AG09309 (cell line): ENCODE data around the gene SATB2.
A peak's percentile ranks its signal among the peaks of the same experiment; 100 is the strongest.

ENCODE experiments used
- DNase-seq: peaks from one replicate; pipeline ENCODE4 v3.0.0-alpha.2; 2010; ENCODE audit warnings: low read depth
- H3K4me3 ChIP-seq: 2 replicates; pipeline ENCODE4 v1.5.1; 2011; ENCODE audit warnings: mild to moderate bottlenecking, low read depth, low read length, moderate library complexity; ENCODE audit not compliant: control insufficient read depth
- TF ChIP-seq, protein P1 (sequence below): IDR thresholded peaks from 2 replicates; pipeline ENCODE4 v1.5.1; 2011; ENCODE audit warnings: mild to moderate bottlenecking, low read depth, low read length, inconsistent platforms; ENCODE audit not compliant: insufficient read depth, control insufficient read depth; ENCODE audit errors: missing control alignments

SATB2 gene

GRCh38 chr2:199488772-199489400 is 31.1 kb upstream of the SATB2 start:
- DNase-seq, result no peak
- TF ChIP-seq, protein P1, sequence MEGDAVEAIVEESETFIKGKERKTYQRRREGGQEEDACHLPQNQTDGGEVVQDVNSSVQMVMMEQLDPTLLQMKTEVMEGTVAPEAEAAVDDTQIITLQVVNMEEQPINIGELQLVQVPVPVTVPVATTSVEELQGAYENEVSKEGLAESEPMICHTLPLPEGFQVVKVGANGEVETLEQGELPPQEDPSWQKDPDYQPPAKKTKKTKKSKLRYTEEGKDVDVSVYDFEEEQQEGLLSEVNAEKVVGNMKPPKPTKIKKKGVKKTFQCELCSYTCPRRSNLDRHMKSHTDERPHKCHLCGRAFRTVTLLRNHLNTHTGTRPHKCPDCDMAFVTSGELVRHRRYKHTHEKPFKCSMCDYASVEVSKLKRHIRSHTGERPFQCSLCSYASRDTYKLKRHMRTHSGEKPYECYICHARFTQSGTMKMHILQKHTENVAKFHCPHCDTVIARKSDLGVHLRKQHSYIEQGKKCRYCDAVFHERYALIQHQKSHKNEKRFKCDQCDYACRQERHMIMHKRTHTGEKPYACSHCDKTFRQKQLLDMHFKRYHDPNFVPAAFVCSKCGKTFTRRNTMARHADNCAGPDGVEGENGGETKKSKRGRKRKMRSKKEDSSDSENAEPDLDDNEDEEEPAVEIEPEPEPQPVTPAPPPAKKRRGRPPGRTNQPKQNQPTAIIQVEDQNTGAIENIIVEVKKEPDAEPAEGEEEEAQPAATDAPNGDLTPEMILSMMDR, result peak; percentile 84
- no peak overlapping the region for H3K4me3 ChIP-seq

DNA sequence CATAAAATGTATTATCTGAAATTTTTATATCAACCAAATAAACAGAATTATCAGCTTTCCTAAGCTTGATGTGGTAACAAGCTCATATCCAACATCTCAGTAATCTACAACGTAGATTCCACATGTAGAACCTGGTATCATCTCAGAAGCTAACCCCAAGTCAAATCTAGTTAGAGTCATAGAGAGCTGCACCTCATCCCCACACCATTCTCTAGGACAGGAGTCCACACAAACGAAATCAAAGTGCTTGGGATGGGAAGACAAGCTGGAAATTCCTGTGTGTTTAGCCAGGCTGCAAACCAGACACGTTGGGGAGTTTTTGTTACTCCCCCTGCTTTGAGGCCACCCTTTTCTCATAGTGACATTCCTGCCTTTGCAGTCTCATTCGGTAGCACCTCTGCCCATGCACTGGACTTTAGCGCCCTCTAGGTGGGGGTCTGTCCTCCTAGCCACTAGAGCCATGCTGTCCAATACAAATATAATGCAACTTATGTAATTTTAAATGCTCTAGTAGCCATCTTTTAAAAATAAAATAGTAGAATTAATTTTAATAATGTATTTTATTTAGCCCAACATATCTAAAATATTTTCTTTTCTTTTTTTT is 28.1 kb upstream of the SATB2 start:
- TF ChIP-seq, protein P1, result peak; percentile 86
- no peak overlapping the region for H3K4me3 ChIP-seq
- DNase-seq, result no peak

GRCh38 chr2:199484927-199485326 is 27.2 kb upstream of the SATB2 start:
- DNase-seq, result no peak
- TF ChIP-seq, protein P1, result peak; percentile 63

GRCh38 chr2:199480966-199481365 is 23.2 kb upstream of the SATB2 start:
- no peak overlapping the region for H3K4me3 ChIP-seq
- DNase-seq, result no peak
- TF ChIP-seq, protein P1, result no peak

More at GRCh38 chr2:199484927-199485326, 27.2 kb upstream of the SATB2 start:
- H3K4me3 ChIP-seq, result no peak overlapping the region

GRCh38 chr2:199477277-199477834 is 19.6 kb upstream of the SATB2 start:
- DNase-seq, result no peak
- no peak overlapping the region for H3K4me3 ChIP-seq
- TF ChIP-seq, protein P1, result no peak

DNA sequence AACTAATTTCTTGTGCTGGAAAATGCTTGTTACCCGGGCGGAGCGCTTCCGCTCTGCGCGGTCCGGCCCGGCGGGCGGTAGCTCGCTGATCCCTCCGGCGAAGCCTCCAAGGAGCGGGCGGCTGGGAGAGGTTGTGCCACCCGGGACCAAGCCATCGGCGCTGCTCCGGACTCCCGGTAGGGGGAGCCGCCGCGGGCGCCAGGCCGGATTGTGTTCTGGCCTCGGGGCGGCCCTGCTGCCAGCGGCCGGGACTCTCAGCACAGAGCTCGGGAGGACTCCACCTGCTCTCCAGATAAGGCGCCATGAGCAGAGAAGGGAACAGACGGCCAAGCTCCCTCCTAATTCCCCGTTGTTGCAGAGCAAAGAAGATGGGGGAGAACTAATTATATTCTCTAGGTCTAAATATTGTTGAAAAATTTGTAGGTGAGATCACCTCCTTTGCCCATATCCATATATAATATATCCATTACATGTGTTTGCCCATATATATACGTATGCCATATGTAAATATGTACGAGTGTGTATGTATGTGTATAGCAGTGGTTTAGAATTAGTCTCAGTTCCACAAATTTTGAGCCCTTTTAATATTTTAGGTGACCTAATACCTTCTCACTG is 13.8 kb upstream of the SATB2 start:
- TF ChIP-seq, protein P1, result peak; percentile 78
- DNase-seq, result no peak
- H3K4me3 ChIP-seq, result peak overlapping the region; percentile 31
